HG03039 (cell line): ENCODE measurements around the gene RNF149.
"Not testable (repeated sequence)": the region's sequence is repeated elsewhere in the genome, so short reads cannot be mapped to it uniquely, and the experiment has no call there.

Experiments
- ATAC-seq: cut with Tn5 transposase; IDR thresholded peaks from one replicate; pipeline ENCODE4 v1.9.1; 2021; ENCODE audit warnings: mild to moderate bottlenecking, moderate library complexity; ENCODE audit not compliant: unreplicated experiment

The RNF149 gene

DNA sequence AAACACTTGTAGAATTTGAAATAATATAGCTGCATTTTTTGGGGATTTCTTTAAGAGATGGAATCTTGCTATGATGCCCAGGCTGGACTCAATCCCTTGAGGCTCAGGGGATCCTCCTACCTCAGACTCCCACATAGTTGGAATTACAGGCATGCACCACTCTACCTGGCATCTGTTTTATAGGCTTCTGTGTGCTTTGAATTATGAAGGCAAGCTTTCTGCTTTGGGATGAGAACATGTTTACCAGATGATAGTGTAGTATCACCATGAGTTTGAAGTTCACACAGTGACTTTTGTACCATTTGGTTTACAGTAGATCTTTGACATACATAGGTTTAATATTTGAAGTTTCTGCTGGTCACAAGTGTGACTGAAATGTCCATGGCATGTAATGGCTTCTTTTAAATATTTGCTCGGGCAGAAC lies 45.1 kb downstream of the RNF149 start:
- no peak for ATAC-seq

DNA sequence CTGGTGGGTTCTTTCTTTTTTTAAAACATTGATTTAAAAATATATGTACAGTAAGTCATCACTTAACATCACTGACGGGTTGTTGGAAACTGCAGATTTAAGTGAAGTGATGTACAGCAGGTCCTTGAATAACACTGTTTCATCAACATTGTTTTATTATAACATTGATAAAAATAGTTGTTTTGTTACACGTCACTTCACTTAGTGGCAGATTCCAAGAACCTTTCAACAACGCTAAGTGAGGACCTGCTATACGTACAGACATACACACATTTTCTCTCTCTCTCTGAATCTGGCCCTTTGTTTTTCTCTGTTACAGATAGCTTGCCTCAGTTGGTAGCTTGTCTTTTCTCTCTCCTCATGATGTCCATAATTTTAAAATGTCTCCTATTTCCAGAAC lies 46.4 kb downstream of the RNF149 start:
- ATAC-seq, result no peak

DNA sequence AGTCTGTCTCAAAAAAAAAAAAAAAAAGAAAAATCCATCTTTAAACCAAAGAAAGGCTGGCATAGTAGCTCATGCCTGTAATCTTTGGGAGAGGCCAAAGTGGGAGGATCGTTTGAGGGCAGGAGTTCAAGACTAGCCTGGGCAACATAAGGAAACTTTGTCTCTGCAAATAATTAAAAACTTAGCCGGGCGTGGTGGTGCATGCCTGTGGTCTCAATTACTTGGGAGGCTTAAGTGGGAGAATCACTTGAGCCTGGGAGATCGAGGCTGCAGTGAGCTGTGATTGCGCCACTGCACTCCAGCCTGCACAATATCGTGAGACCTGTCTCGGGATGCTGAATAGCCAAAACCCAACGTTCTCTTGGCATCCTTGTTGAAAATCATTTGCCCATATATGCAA lies 49.7 kb downstream of the RNF149 start:
- no peak for ATAC-seq

DNA sequence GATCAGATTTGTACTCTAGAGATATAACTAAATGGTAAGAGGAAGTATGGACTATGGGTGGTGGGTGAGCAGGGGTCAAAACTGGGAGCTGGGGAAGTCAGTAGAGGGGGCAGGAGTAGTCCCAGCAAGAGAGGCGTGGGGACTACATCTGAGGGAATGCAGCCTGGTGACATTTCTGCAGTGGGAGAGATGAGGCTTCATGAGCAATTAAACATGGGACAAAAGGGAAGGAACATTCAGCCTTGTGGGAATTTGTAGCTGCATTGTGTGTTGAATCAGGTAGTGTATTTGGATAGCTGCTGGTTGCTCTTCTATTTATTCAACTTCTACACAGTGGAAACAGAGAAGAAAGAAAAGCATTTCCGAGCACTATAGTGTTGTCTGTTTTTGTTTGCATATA lies 52.2 kb downstream of the RNF149 start:
- no peak for ATAC-seq

DNA sequence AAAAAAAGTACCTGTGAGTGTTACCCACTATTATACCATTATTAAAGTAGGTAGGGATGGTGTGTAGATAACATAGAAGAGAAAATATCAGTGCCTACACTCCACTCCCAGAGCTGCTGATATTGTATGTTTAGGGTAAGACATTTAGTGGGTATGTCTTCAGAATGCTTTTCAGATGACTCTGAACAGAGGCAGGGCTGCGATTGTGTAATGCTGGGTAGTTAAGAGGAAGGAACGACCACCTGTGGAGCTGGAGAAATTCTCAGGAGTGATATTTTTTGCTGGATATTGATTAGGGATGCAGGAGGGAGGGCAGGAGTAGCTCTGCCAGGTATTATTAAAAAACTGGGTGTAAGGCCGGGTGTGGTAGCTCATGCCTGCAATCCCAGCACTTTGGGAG lies 53.0 kb downstream of the RNF149 start:
- ATAC-seq, result no peak

DNA sequence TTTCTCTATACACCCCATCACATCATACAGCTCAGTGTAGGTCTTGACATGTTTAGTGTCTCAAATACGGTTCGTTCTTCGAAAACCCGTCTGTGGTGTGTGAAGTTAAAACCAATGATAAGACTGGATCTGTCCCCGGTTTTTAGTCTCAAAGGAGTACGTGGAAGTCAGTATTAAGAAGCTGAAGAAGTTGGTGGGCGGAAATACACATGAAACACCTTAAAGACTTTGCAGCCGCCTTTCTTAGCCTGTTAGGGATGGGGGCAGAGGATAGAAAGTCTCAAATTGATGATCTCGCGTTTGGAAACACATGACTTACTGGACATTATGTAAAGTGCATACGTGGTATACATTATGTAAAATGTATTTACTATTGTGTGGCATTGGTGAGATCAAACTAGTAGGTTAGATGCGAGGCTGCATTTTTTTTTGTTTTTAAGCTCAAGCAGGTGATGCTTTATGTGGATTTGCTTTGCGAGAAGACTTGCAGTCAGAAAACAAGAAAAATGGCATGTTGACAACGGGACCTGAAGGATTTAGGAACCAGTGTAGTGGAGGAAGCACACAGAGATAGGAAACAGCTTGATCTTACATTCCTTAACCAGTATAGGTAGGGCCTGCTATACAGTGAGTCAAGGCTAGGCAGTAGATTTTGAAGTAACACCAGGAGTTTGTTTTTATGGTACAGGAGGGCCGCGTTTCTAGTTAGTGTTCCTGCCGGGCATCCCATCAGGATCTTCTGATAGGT lies 54.6 kb downstream of the RNF149 start:
- no peak for ATAC-seq

DNA sequence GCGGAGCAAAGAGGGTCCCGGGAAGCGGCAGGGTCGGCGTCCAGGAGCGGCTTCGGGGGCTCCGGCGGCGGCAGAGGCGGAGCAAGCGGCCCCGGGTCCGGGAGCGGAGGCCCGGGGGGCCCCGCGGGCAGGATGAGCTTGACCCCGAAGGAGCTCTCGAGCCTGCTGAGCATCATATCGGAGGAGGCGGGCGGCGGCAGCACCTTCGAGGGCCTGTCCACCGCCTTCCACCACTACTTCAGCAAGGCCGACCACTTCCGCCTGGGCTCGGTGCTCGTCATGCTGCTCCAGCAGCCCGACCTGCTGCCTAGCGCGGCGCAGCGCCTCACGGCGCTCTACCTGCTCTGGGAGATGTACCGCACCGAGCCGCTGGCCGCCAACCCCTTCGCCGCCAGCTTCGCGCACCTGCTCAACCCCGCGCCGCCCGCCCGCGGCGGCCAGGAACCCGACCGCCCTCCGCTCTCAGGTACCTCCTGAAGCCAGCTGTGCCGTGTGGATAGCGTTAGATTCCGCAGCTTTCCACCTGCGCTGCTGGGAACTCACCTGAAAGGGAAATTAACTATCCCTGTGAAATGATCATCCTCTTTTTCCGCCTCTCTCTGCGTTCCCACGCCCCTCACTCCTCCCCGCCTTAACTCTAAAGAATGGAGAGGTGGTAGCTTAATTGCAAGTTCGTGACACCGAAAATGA lies 55.3 kb downstream of the RNF149 start:
- peak; percentile 42 for ATAC-seq

DNA sequence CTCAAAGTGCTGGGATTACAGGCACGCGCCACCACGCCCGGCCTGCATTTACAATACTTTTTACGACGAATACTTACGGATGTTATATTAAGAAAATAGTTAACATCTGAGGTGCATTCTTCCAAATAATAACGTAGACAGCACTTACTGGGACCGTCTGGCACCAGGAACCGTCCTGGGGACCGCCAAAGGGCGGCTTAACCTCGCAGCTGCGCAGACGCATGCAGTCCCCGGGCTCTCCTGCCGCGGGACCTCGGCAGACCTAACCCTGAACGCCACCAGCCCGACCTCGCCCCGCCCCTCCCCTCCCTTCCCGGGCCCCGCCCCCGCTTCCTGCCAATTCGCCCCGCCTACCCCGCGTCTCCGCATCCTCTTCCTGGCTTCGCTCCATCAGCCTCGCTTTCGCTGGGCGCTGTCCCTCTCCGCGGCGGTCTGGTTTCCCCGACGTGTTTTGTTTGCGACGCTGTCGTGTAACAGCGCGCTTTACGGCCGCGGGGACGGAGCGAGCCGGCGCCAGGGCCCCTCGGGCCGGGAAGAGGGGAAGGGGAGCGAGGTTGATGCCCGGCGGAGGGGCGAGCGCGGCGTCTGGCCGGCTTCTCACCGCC lies 56.0 kb downstream of the RNF149 start, which contains the start of gene CNOT11:
TSS of gene CNOT11 (plus strand) at position 479 of the 605 bp plus-strand sequence. CDS start at position 558, 79 bp downstream.
- peak; percentile 89 for ATAC-seq

DNA sequence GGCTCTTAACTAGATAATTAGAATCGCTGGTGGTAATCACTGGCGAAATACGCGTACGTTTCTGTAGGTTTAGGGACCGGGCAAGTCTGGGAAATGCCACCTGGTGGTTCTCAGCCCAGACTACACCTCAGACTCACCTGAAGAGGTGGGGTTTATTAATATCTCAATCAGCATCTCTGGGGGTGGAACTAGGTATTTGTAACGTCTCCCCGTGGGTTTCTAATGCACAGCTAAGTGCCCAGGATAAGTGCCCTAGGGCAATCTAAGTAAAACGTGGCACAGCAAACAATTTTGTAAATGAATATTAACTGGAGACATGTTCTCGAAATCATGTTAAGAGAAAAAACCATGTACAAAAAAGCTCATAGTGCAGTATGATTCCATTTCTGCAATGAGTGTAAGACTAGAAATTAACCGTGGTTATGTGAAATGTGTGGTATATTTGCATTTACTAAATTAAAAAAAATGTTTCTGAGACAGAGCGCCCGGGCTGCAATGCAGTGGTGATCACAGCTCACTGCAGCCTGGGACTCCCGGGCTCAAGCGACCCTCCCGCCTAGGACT lies 56.6 kb downstream of the RNF149 start:
- peak; percentile 37 for ATAC-seq

DNA sequence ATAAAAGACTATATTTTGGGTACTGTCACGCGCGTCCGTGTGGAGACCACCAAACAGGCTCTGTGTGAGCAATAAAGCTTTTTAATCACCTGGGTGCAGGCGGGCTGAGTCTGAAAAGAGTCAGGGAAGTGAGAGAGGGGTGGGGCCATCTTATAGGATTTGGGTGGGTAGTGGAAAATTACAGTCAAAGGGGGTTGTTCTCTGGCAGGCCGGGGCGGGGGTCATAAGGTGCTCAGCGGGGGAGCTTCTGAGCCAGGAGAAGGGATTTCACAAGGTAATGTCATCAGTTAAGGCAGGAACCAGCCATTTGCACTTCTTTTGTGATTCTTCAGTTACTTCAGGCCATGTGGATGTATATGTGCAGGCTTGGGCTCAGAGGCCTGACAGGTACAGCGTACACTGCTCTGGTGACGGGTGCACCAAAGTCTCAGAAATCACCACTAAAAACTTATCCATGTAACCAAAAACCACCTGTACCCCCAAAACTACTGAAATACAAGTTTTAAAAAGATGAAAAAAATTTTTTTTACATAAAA lies 57.2 kb downstream of the RNF149 start:
- not testable (repeated sequence) for ATAC-seq

DNA sequence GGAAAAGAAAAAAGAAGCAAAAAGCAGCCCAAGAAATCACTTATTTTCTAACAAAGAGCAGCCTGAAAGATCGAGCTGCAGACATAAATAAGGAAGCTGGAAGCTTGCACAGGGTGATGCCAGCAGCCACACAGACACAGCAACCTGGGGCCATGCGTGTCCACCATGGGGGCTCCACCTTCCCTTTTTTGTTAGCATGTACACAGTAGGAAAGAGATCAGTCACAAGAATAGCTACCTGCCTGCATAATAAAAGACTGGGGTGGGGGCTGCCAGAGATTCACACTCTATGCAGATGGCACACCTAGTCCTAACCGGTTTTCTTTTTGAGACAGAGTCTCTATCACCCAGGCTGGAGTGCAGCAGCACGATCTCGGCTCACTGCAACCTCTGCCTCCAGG lies 58.7 kb downstream of the RNF149 start:
- no peak for ATAC-seq

DNA sequence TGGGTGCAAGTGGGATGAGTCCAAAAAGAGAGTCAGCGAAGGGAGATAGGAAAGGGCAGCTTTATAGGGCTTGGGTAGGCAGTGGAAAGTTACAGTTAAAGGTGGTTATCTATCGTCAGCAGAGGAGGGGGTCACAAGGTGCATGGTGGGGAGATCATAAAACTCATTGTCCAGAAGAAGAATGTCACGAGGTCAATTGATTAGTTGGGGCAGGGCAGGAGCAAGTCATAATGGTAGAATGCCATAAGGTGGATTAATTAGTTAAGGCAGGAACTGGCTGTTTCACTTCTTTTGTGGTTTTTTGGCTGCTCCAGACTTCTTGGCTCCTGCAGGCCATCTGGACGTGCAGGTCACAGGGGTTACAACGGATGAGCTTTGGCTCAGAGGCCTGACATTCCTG lies 59.7 kb downstream of the RNF149 start:
- not testable (repeated sequence) for ATAC-seq

DNA sequence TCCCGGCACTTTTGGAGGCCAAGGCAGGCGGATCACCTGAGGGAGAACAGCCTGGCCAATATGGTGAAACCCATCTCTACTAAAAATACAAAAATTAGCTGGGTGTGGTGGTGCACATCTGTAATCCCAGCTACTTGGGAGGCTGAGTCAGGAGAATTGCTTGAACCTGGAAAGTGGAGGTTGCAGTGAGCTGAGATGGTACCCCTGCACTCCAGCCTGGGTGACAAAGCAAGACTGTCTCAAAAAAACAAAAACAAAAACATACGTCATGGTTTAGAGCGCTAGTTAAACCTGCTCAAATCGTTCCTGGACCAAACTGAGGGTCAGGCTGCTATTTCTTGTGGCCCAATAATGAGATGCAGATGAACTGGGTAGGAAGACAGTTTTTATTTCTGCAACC lies 63.0 kb downstream of the RNF149 start:
- ATAC-seq, result not testable (repeated sequence)

DNA sequence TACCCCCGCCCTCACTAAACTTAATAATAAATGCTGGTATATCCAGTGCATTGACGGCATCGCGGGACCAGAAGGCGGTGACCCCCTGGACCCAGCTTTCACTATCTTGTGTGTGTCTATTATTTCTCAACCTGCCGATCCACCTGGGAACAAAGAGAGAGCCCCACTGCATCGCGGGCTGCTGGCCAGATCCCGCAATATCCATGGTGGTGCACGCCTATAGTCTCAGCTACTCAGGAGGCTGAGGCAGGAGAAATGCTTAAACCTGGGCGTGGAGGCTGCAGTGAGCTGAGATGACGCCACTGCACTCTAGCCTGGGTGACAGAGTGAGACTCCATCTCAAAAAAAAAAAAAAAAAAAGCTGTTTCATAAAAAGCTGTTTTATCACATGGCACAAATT lies 63.6 kb downstream of the RNF149 start:
- not testable (repeated sequence) for ATAC-seq

DNA sequence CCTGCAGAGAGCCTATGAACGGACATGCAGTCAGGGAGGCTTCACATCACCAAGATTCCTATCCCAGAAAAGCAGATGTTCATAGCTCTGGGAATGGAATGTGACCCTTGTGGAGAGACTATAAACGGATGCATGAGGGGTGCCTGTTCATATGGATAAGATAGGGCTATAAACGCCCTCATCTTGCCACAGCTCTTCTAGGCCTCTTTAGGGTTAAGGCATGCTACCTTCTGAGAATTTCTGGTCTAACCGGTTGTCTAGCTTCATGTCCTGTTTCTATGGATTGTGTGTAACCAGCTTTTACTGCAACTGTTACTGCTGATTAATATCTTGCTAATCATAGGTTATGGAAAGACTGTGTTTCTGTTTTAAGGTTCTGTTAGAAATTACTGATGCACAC lies 64.1 kb downstream of the RNF149 start:
- not testable (repeated sequence) for ATAC-seq

DNA sequence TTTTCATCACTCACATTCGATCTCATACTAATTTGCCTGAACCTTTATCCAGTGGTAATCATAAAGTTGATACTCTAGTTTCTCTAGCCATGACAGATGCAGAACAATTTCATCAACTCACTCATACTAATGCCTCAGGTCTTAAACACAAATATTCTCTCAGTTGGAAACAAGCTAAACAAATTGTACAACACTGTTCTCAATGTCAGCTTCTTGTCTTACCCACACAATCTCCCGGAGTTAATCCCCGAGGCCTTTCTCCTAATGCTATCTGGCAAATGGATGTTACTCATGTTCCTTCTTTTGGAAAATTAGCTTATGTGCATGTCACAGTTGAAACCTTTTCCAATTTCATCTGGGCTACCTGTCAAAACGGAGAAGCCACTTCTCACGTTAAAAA lies 67.3 kb downstream of the RNF149 start:
- ATAC-seq, result no peak

DNA sequence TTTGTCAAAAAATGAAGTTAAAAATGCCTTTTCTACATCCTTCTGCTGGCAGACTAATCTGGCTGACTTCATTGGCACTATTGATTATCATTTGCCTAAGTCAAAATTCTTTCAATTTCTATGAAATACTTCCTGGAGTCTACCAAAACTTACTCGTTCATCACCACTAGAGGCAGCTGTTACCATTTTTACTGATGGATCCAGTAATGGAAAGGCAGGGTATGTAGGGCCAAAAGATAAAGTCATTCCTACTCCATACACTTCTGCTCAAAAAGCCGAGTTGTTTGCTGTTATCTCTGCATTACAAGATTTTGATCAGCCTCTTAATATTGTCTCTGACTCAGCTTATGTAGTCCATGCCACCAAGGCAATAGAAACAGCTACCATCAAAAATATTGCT lies 67.8 kb downstream of the RNF149 start:
- not testable (repeated sequence) for ATAC-seq

DNA sequence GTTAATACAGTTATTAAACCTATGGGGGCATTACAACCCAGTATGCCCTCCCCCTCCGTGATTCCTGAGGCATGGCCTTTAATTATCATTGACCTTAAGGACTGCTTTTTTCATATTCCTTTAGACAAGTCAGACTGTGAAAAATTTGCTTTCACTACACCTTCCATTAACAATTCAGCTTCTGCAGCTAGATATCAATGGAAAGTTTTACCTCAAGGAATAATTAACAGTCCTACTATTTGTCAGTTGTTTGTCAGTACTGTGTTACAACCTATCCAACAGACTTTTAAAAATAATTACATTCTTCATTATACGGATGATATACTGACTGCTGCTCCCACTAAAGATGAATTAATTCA lies 68.8 kb downstream of the RNF149 start:
- not testable (repeated sequence) for ATAC-seq

DNA sequence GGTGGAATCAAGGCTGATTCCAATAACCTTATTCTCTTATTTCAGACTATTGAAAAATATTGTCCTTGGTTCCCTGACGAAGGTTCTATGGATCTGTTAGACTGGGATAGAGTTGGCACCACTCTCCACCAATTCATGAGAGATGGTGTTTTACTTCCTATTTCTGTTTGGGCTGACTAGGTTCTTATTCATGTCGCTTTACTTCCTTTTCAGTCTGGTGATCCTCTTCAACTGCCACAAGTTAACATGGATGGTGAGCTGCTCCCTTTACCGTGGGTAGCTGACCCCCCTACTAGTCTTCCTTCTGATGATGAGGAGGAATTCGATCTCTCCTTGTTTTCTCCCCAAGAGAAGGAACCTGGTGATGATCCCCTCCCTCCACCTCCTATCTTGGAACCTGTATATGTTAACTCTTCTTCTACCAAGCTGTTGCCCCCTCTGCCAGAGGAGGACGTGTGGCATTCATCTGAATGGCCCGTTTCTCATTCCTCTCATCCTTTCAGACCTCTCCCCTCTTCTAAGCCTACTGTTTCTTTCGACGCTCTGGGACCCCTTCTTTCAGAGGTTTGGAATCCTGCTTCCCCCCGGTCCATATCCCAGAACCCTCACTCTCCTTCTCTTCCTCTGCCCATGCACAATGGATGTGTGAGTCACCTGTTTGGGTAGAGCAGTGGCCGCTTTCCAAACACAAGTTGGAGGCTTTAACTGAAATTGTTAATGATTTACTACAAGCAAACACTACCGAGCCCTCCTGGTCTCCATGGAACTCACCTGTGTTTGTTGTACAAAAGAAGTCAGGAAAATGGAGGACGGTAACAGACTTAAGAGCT lies 69.4 kb downstream of the RNF149 start:
- ATAC-seq, result no peak

DNA sequence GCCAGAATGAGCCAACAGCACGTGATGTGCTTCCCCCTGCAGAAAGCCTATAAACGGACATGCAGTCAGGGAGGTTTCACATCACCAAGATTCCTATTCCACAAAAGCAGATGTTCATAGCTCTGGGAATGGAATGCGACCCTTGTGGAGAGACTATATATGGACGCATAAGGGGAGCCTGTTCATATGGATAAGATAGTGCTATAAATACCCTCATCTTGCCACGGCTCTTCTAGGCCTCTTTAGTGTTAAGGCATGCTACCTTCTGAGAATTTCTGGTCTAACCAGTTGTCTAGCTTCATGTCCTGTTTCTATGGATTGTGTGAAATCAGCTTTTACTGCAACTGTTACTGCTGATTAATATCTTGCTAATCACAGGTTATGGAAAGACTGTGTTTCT lies 70.6 kb downstream of the RNF149 start:
- ATAC-seq, result not testable (repeated sequence)
